ENCODE results near the gene BAHCC1. TPM values are rescaled to one million over a fixed set of nuclear protein-coding genes. Genes with fewer than 3 reads are reported as not detected.
"Not testable (repeated sequence)": the region's sequence is repeated elsewhere in the genome, so short reads cannot be mapped to it uniquely, and the experiment has no call there.

Gene BAHCC1
- total RNA-seq, 1 donor from 2014 or later = 3.4 TPM

DNA sequence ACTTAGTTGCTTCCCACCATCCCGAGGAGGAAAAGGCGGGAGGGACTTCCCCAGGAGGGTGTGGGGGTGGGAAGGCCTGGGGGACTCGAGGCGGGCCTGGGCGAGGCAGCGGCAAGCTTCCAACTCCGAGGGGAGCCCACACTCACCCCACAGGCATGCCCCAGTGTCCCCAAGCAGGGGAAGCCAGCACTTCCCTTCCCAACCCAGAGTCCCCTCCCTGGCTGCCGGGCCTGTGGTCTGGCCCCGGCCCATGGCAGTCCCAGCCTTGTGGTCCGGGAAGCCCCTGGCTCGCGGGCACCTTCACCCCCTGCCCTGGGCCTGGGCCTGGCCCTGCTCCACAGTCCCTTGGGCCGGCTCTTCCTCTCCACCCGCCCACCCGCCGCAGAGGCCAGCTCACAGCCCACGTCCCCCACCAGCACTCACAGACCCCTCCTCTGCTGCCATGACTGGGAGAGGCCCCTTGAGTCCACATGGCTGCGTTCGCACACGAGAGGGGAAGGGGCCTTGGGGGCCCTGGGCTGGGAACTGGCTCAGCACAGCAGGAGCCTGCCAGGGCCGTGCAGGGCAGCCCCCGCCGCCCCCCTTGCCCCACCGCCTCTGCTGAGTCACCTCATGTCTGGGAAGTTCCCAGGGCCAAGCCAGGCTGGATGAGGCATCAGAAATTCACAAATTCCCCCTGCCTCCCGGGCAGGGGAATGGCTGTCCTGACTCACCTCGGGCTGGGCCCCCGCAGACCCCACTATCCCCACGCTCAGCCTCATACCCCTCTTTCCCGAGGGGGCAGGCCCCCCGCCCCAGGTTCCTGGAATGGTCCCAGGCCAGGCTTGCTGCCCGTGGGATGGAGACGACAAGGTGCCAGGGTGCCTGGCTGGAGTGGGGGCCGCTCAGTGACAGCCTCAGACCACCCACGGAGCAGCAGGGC, 27.8 kb downstream of the BAHCC1 start:
- Mint-ChIP-seq H3K27me3 (ENCODE audit: insufficient read depth, low read depth) (no peaks in the 10 kb centered on the region), H3K4me1 (peaks cover 16% of the 10 kb centered on the region), H3K9me3 (no peaks in the 10 kb centered on the region), H3K36me3 (no peaks in the 10 kb centered on the region), H3K4me3 (no peak overlapping the region), H3K27ac (no peak overlapping the region)
- Histone ChIP-seq H3K9me3 (ENCODE audit: low read depth) (no peaks in the 10 kb centered on the region), H2AFZ (replicated peaks) (no peak overlapping the region), H3F3A (ENCODE audit: low read depth) (peaks cover 4% of the 10 kb centered on the region), H3K79me2 (ENCODE audit: low read depth) (peaks cover 9% of the 10 kb centered on the region), H3K4me1 (peaks cover 33% of the 10 kb centered on the region), H3K4me2 (peak overlapping the region; percentile 29), H3K27me3 (no peaks in the 10 kb centered on the region), H3K9ac (peak overlapping the region; percentile 14), H3K4me3 (no peak overlapping the region), H3K36me3 (no peaks in the 10 kb centered on the region), H4K20me1 (ENCODE audit: low read depth) (peaks cover 48% of the 10 kb centered on the region), H3K27ac (no peak overlapping the region)
- TF ChIP-seq EZH2 (IDR thresholded peaks at IDR 0.05) (no peak), EZH2phosphoT487 (IDR thresholded peaks at IDR 0.05) (no peak)
- TF ChIP-seq, protein P1, sequence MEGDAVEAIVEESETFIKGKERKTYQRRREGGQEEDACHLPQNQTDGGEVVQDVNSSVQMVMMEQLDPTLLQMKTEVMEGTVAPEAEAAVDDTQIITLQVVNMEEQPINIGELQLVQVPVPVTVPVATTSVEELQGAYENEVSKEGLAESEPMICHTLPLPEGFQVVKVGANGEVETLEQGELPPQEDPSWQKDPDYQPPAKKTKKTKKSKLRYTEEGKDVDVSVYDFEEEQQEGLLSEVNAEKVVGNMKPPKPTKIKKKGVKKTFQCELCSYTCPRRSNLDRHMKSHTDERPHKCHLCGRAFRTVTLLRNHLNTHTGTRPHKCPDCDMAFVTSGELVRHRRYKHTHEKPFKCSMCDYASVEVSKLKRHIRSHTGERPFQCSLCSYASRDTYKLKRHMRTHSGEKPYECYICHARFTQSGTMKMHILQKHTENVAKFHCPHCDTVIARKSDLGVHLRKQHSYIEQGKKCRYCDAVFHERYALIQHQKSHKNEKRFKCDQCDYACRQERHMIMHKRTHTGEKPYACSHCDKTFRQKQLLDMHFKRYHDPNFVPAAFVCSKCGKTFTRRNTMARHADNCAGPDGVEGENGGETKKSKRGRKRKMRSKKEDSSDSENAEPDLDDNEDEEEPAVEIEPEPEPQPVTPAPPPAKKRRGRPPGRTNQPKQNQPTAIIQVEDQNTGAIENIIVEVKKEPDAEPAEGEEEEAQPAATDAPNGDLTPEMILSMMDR (IDR thresholded peaks at IDR 0.05) = no peak
- peak; percentile 66 for DNase-seq (ENCODE audit: low spot score)

DNA sequence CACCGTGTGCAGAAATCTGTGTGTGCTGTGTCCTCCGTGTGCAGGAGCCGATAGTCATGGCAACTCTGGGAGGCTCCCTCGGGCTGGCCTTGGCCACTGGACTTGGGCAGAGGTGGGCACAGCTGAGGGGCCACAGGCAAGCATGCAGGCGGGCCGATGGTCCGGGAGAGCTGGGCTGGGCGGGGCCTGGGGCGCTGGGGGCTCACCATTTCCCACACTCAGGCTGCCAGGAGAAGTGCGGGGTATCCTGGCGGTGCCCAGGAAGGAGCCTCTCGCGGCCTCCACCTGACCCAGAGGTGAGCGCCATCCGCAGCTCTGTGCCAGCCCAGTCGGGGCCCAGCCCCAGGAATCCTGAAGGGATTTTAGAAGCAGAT, 28.4 kb downstream of the BAHCC1 start:
- Mint-ChIP-seq H3K27ac (no peak overlapping the region), H3K9me3 (no peaks in the 10 kb centered on the region), H3K4me3 (no peak overlapping the region), H3K36me3 (no peaks in the 10 kb centered on the region), H3K27me3 (ENCODE audit: insufficient read depth, low read depth) (no peaks in the 10 kb centered on the region), H3K4me1 (peaks cover 12% of the 10 kb centered on the region)
- peaks cover 55% of the 10 kb centered on the region for H4K20me1 ChIP-seq (ENCODE audit: low read depth)
- H3K4me1 ChIP-seq = peaks cover 36% of the 10 kb centered on the region
- peaks cover 9% of the 10 kb centered on the region for H3K79me2 ChIP-seq (ENCODE audit: low read depth)
- no peak overlapping the region for H3K27ac ChIP-seq
- no peak overlapping the region for H2AFZ ChIP-seq (replicated peaks)
- no peak overlapping the region for H3K4me3 ChIP-seq
- H3K9ac ChIP-seq = no peak overlapping the region
- no peak for DNase-seq (ENCODE audit: low spot score)
- peaks cover 4% of the 10 kb centered on the region for H3F3A ChIP-seq (ENCODE audit: low read depth)
- no peaks in the 10 kb centered on the region for H3K27me3 ChIP-seq
- H3K36me3 ChIP-seq = no peaks in the 10 kb centered on the region
- no peak overlapping the region for H3K4me2 ChIP-seq
- TF ChIP-seq EZH2 (IDR thresholded peaks at IDR 0.05) = no peak
- no peaks in the 10 kb centered on the region for H3K9me3 ChIP-seq (ENCODE audit: low read depth)

DNA sequence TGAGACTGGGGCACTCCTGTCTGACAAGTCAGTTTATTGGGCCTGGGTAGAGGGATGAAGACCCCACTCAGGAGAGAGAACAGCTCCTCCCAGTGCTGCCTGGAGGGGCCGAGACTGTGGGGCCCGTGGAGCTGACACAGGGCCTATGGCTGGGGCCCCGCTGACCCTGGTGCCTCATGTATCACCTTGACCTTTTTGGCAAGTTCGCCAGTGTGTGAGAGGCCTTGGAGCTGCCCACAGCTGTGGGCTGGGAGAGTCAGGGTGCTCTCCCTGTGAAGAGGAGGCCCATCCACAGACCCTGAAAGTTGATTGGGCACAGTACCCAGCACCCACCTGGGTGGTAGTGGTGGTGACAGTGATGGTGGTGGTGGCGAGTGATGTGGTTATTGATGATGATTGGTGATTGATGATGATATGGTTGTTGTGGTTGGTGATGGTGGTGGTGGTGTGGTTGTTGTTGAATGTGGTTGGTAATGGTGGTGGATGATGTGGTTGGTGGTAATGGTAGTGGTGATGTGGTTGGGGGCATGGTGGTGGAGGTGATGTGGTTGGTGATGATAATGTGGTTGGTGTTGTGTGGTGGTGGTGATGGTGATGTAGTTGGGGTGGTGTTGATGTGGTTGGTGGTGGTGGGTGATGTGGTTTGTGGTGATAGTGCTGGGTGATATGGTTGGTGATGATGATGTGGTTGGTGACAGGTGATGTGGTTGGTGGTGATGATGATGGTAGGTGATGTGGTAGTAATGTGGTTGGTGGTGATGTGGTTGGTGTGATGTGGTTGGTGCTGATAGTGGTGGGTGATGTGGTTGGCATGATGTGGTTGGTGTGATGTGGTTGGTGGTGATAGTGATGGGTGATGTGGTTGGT, 29.1 kb downstream of the BAHCC1 start:
- Mint-ChIP-seq H3K9me3 (no peaks in the 10 kb centered on the region), H3K4me1 (peaks cover 8% of the 10 kb centered on the region), H3K27ac (no peak overlapping the region), H3K36me3 (no peaks in the 10 kb centered on the region), H3K27me3 (ENCODE audit: insufficient read depth, low read depth) (no peaks in the 10 kb centered on the region), H3K4me3 (no peak overlapping the region)
- no peaks in the 10 kb centered on the region for H3K9me3 ChIP-seq (ENCODE audit: low read depth)
- H3K4me3 ChIP-seq = no peak overlapping the region
- no peaks in the 10 kb centered on the region for H3K36me3 ChIP-seq
- no peak for TF ChIP-seq EZH2 (IDR thresholded peaks at IDR 0.05)
- TF ChIP-seq, protein P1 (IDR thresholded peaks at IDR 0.05) = no peak
- TF ChIP-seq EZH2phosphoT487 (IDR thresholded peaks at IDR 0.05) = no peak
- no peak overlapping the region for H2AFZ ChIP-seq (replicated peaks)
- no peak overlapping the region for H3K4me2 ChIP-seq
- no peak overlapping the region for H3K9ac ChIP-seq
- peaks cover 52% of the 10 kb centered on the region for H4K20me1 ChIP-seq (ENCODE audit: low read depth)
- no peaks in the 10 kb centered on the region for H3K27me3 ChIP-seq
- no peak overlapping the region for H3K27ac ChIP-seq
- peaks cover 4% of the 10 kb centered on the region for H3F3A ChIP-seq (ENCODE audit: low read depth)
- H3K79me2 ChIP-seq (ENCODE audit: low read depth) = peaks cover 9% of the 10 kb centered on the region
- H3K4me1 ChIP-seq = peaks cover 36% of the 10 kb centered on the region
- no peak for DNase-seq (ENCODE audit: low spot score)

DNA sequence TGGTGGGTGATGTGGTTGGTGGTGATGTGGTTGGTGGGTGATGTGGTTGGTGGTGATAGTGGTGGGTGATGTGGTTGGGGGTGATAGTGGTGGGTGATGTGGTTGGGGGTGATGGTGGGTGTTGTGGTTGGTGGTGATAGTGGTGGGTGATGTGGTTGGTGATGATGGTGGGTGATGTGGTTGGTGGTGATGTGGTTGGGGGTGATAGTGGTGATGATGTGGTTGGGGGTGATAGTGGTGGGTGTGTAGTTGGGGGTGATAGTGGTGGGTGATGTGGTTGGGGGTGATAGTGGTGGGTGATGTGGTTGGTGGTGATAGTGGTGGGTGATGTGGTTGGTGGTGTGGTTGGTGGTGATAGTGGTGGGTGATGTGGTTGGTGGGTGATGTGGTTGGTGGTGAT, 29.8 kb downstream of the BAHCC1 start:
- Histone ChIP-seq H3K4me1 (peaks cover 39% of the 10 kb centered on the region), H4K20me1 (ENCODE audit: low read depth) (peaks cover 54% of the 10 kb centered on the region)
- not testable (repeated sequence) for H3K9me3 ChIP-seq (ENCODE audit: low read depth); H2AFZ ChIP-seq (replicated peaks); H3K9ac ChIP-seq; H3K36me3 ChIP-seq; H3F3A ChIP-seq (ENCODE audit: low read depth); DNase-seq (ENCODE audit: low spot score); H3K36me3 Mint-ChIP-seq; H3K4me3 Mint-ChIP-seq; H3K4me2 ChIP-seq; H3K4me1 Mint-ChIP-seq; H3K27ac Mint-ChIP-seq; H3K27ac ChIP-seq; H3K9me3 Mint-ChIP-seq; H3K27me3 Mint-ChIP-seq (ENCODE audit: insufficient read depth, low read depth); H3K4me3 ChIP-seq; H3K27me3 ChIP-seq; H3K79me2 ChIP-seq (ENCODE audit: low read depth)

DNA sequence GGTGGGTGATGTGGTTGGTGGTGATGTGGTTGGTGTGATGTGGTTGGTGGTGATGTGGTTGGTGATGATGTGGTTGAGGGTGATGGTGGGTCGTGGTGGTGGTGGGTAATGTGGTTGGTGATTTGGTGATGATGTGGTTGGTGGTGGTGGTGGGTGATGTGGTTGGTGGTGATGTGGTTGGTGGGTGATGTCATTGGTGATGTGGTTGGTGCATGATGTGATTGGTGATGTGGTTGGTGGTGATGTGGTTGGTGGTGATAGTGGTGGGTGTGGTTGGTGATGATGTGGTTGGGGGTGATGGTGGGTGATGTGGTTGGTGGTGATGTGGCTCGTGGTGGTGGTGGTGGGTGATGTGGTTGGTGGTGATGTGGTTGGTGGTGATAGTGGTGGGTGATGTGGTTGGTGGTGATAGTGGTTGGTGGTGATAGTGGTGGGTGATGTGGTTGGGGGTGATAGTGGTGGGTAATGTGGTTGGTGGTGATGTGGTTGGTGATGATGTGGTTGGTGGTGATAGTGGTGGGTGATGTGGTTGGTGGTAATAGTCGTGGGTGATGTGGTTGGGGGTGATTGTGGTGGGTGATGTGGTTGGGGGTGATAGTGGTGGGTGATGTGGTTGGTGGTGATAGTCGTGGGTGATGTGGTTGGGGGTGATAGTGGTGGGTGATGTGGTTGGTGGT, 30.6 kb downstream of the BAHCC1 start:
- H3K36me3 ChIP-seq; H3K27ac ChIP-seq; H3K4me3 Mint-ChIP-seq; H2AFZ ChIP-seq (replicated peaks); H3K4me3 ChIP-seq; H3K9me3 Mint-ChIP-seq; H3K79me2 ChIP-seq (ENCODE audit: low read depth); H3K9me3 ChIP-seq (ENCODE audit: low read depth); H3K27me3 Mint-ChIP-seq (ENCODE audit: insufficient read depth, low read depth); H3K36me3 Mint-ChIP-seq; H3K27me3 ChIP-seq; DNase-seq (ENCODE audit: low spot score); H3K4me2 ChIP-seq; H3K27ac Mint-ChIP-seq; H3K9ac ChIP-seq: not testable (repeated sequence)
- H3K4me1 Mint-ChIP-seq = peaks cover 10% of the 10 kb centered on the region
- Histone ChIP-seq H3F3A (ENCODE audit: low read depth) (peaks cover 11% of the 10 kb centered on the region), H3K4me1 (peaks cover 46% of the 10 kb centered on the region), H4K20me1 (ENCODE audit: low read depth) (peaks cover 59% of the 10 kb centered on the region)

Measured in neural progenitor cell (in vitro differentiated cells).